Measurements from ENCODE around the gene ZNF497. TPM values are rescaled to one million over a fixed set of nuclear protein-coding genes. Genes with fewer than 3 reads are reported as not detected.

Gene ZNF497
- total RNA-seq, 1 experiment from 2014 or later = 2.4 TPM

DNA sequence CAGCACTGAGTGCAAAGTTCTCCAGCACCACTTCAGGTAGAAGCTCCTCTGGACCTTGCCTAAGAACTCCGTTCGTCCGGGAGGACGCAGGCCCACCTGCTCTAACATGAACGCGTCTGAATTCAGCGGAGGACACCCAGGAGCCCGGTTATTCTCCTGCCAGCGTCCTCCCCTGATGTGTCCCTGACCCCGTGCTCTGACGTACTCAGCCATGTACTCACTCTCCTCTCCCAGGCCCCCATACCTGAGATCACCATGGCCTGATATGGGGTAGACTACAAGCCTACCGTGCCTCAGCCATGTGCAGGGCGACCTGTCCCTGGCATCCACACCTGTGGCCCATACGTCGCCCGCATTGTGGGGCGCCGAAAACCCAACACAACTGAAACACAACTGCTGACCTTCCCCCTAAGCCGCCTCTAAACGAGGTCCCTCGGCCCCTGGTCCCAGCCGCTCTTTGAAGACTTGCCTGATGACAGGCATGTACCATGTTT is 45.2 kb upstream of the ZNF497 start:
- Histone ChIP-seq H4K20me1 (ENCODE audit: control insufficient read depth, insufficient read depth, insufficient read length) (peaks cover 3% of the 10 kb centered on the region), H2BK12ac (ENCODE audit: insufficient read length, low read depth, low read length) (no peak overlapping the region), H3K27ac (ENCODE audit: insufficient read length, low read depth, low read length) (no peak overlapping the region), H4K91ac (ENCODE audit: insufficient read length, low read depth, low read length) (no peak overlapping the region), H3K4me1 (ENCODE audit: insufficient read depth, low read length) (peaks cover 5% of the 10 kb centered on the region; the same call in 1 of the 2 replicates), H3K18ac (ENCODE audit: insufficient read length, low read depth, low read length) (peak overlapping the region; percentile 52), H3K79me1 (ENCODE audit: insufficient read depth, low read depth, low read length, poor library complexity, severe bottlenecking) (no peaks in the 10 kb centered on the region), H2BK120ac (ENCODE audit: low read depth, low read length, poor library complexity, severe bottlenecking) (no peak overlapping the region), H2BK15ac (ENCODE audit: low read depth, low read length) (no peak overlapping the region), H3K4me2 (ENCODE audit: insufficient read depth, insufficient read length, low read length) (peak overlapping the region; percentile 87), H2BK20ac (ENCODE audit: low read depth, low read length, poor library complexity, severe bottlenecking) (no peak overlapping the region), H4K8ac (replicated peaks; ENCODE audit: insufficient read length, low read depth, low read length) (no peak overlapping the region), H2AFZ (ENCODE audit: low read length) (no peak overlapping the region), H3K9me3 (ENCODE audit: control insufficient read depth, low read depth, low read length) (no peaks in the 10 kb centered on the region), H3T11ph (ENCODE audit: low read length) (no peak overlapping the region), H3K27me3 (ENCODE audit: insufficient read depth, low read length) (no peaks in the 10 kb centered on the region; the same call in 1 of the 2 replicates), H3K56ac (ENCODE audit: insufficient read length, low read depth, low read length) (no peak overlapping the region), H4K5ac (ENCODE audit: insufficient read length, low read depth, low read length) (no peak overlapping the region), H3K79me2 (ENCODE audit: insufficient read depth, low read length) (no peaks in the 10 kb centered on the region), H3K23me2 (ENCODE audit: insufficient read length, low read depth, low read length, poor library complexity, severe bottlenecking) (peaks cover 15% of the 10 kb centered on the region), H3K14ac (ENCODE audit: insufficient read depth, low read length) (peak overlapping the region; percentile 75), H3K4ac (ENCODE audit: low read depth, low read length) (no peak overlapping the region), H2BK5ac (ENCODE audit: insufficient read length, low read length) (no peak overlapping the region), H3K9ac (ENCODE audit: extremely low read depth, insufficient read length, low read length) (peak overlapping the region; percentile 84), H2AK5ac (ENCODE audit: insufficient read length, low read length) (no peak overlapping the region), H3K23ac (ENCODE audit: insufficient read length, low read depth, low read length) (no peak overlapping the region)
- Mint-ChIP-seq H3K4me3 (peak overlapping the region; percentile 87 to 94), H3K4me1 (peaks cover 19 to 23% of the 10 kb centered on the region in 2 experiments), H3K27ac (peak overlapping the region in 1 of 3 experiments; percentile 94; a peak in 3 of 7 replicates), H3K9me3 (peaks cover 10 to 13% of the 10 kb centered on the region in 2 experiments; a peak in 4 of 5 replicates), H3K27me3 (ENCODE audit: low read depth) (peaks cover 13% of the 10 kb centered on the region), H3K36me3 (ENCODE audit: insufficient read depth in 1 of 3, low read depth in 3 of 3) (peaks cover 8 to 11% (median 9%) of the 10 kb centered on the region in 3 experiments; a peak in 6 of 7 replicates)
- WGBS (ENCODE audit: extremely low coverage, insufficient read length, low lambda C conversion rate) = no CpG with 5 or more reads among the region's 22 CpGs
- DNase-seq = peak; percentile 46
- TF ChIP-seq, protein P1, sequence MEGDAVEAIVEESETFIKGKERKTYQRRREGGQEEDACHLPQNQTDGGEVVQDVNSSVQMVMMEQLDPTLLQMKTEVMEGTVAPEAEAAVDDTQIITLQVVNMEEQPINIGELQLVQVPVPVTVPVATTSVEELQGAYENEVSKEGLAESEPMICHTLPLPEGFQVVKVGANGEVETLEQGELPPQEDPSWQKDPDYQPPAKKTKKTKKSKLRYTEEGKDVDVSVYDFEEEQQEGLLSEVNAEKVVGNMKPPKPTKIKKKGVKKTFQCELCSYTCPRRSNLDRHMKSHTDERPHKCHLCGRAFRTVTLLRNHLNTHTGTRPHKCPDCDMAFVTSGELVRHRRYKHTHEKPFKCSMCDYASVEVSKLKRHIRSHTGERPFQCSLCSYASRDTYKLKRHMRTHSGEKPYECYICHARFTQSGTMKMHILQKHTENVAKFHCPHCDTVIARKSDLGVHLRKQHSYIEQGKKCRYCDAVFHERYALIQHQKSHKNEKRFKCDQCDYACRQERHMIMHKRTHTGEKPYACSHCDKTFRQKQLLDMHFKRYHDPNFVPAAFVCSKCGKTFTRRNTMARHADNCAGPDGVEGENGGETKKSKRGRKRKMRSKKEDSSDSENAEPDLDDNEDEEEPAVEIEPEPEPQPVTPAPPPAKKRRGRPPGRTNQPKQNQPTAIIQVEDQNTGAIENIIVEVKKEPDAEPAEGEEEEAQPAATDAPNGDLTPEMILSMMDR (conservative IDR thresholded peaks at IDR 0.05) = no peak
